ENCODE data around the gene ZP1.
"Not testable (repeated sequence)": the region's sequence is repeated elsewhere in the genome, so short reads cannot be mapped to it uniquely, and the experiment has no call there.

Gene ZP1

GRCh38 chr11:60906132-60906972 lies 39.0 kb downstream of the ZP1 start, which contains the start of gene PRPF19:
Gene PRPF19 (minus strand): TSS chr11:60906585. CDS start chr11:60906382, 203 bp downstream.
- DNase-seq (ENCODE audit: low read depth in 3 of 3, low spot score in 1 of 3): peak; percentile 92 to 98 (median 97)

- no peak for DNase-seq (ENCODE audit: low read depth in 3 of 3, low spot score in 1 of 3)
These were observed 41.5 kb downstream of the ZP1 start for GRCh38 chr11:60908803-60909202.

DNA sequence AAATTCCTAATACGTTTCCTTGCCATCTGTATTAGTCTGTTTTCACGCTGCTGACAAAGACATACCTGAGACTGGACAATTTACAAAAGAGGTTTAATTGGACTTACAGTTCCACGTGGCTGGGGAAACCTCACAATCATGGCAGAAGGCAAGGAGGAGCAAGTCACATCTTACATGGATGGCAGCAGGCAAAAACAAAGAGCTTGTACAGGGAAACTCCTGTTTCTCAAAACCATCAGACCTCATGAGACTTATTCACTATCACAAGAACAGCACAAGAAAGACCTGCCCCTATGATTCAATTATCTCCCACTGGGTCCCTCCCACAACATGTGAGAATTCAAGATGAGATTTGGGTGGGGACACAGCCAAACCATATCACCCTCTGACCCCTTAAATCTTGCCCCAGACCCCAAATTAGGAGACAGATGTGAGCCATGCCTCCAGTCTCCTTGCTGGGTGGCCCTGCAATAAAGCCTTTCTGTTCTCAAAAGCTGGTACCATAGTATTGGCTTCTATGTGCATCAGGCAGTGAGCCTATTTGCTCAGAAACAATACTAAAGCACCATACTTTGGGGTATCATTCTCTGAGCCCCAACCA lies 42.4 kb downstream of the ZP1 start:
- not testable (repeated sequence) for DNase-seq (ENCODE audit: low read depth in 3 of 3, low spot score in 1 of 3)

DNA sequence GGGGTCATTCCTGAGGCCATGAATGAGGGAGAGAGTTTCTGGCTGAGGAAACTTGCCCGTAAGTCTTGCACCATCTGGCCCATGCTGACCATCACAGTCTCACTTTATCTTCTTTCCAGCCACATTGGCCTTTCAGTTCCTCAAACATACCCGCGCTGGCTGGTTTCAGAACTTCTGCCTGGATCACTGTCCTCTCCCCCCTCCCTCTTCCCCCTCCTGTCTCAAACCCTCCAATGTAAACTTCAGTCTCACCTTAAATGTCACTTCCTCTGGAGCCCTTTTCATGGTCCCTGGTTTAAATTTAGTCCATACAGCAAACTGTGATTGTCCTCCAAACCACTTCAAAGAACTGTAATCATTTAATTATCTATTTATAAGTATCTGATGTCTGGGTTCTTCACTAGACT lies 42.9 kb downstream of the ZP1 start:
- no peak for DNase-seq (ENCODE audit: low read depth in 3 of 3, low spot score in 1 of 3)

DNA sequence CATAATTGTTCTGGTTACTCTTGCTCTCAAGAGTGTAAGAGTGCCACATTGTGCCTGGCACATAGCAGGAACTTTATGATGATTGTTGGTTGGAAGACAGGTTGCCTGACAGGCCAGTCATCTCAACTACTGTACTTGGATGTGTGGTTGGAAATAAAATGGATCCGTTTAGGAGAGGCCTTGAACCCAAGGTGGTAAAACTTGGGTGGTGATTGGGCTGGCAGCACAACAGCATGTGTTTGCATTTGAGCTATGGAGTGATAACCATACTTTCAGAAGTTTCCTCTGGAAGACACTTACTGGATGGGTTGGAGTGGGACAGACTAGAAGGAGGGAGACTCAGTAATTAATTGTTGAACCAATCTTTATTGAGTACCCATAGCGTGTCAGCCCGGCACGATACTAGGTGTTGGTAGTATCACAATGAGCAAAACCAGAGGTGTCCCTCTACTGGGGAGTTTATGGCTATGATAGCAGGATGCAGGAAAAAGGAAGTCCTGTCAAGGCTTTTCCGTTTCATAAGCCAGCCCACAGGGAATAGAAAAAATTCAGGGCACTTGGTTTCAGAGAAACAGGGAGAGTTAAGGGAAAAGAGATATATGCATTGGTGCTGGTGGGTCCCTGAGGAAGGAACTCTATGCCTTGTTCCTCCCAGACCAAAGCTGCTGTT lies 43.5 kb downstream of the ZP1 start:
- no peak for DNase-seq (ENCODE audit: low read depth in 3 of 3, low spot score in 1 of 3)

- DNase-seq (ENCODE audit: low read depth in 3 of 3, low spot score in 1 of 3): no peak
These were observed 45.0 kb downstream of the ZP1 start for GRCh38 chr11:60912223-60912850.

DNA sequence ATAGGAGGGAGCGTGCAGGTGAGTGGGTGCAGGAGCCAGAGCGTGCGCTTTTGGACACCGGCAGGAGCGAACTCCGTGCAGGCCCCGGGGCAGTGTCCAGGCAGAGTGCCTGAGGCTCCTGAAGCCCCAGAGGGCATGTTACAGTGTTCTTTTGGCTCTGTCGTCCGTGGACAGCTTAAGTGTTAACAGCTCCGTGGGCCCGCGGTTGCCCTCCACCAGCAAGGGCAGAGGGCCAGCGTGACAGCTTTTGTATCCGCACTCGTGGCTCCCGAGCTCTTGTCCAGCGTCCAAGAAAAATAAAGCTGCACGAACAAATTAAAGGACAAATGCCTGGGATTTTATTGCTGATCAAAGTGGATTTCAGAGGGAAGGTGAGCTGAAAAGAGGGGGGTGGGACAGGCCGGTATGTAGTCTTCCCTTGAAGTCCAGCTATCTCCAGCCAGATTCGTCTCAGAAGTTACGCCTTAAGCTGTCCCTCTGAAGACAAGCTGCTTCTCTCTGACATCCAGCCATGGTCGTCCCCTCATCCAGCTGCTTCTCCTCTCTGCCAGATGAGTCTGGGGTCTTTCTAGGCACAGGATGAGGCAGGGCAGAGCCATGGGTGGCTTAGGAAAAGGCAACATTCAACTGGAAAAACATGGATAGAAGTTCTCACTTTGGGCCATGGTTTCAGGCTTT lies 45.6 kb downstream of the ZP1 start:
- no peak for DNase-seq (ENCODE audit: low read depth in 3 of 3, low spot score in 1 of 3)

DNA sequence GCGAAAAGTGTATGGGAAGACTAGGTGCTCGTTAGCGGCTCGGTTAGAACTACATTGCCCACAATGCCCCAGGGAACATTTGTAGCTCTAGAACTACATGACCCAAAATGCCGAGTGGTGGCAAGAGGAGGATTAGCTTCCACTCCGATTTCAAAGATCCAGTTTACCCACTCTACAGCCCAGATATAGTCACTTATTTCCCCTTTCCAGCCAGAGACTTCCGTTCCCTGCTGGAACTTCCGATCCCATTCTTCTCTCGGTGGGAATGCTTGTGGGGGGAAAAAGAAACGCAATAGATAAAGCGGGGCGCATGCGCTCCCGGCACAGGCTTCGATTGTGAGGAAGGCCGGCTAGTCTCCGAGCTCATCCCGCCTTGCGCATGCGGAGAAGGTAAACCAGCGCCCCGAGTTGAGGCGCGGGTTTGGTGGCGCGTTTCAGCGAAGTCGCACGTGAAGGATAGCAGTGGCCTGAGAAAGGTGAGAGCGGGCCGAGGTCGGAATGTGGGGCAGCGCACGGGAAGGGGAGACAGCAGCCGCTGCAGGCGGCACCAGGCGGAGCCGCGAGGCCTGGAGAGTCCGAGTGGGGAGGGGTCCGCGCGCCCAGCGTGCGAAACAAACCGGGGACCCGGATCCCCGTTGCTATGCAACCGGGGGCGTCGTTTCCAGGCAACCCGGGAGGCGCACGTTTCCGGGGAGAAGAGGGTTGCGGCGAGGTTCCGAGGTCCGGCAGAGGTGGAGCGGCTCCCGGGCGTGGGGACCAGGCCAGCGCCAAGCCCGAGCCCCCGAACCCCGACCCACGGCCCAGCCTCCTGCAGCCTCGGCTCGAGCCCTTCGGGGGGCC lies 46.7 kb downstream of the ZP1 start, which contains the start of gene TMEM109:
Gene TMEM109, plus strand, starts transcription at position 366 of the 840 bp plus-strand sequence. CDS start 5,536 bp downstream, outside the sequence.
- DNase-seq (ENCODE audit: low read depth in 3 of 3, low spot score in 1 of 3): peak; percentile 70 to 75 (median 73)

DNA sequence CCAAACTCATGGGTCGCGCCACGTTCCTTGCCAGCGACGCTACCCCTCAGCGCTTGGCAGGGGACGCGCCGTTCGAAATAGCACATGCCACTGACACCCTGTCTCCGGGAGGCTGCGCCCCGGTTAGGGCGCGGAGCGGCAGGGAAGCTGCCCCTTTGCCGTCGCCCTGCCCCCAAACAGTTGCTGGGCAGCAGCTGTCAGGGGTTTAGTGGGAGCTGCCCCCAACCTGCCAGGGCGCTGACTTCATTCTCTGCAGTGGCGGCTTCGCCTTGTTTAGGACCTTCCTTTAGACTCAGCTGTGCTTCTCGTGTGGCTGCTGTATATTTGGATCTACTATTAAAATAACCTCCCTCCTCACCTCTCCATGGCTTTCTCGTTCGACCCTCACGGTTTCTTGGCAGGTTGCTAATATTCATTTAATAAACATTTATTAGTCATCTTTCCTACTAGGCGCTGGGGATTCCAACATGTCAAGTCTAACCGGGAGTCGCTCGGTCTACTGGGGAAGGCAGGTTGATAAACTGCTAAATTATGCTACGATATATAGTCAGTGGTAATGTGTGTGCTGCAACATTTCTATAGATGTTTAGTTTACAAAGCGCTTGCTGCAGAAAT lies 47.4 kb downstream of the ZP1 start:
- DNase-seq (ENCODE audit: low read depth in 3 of 3, low spot score in 1 of 3): no peak

GRCh38 chr11:60915248-60915914 lies 48.0 kb downstream of the ZP1 start:
- peak; percentile 26 to 51 (median 36) for DNase-seq (ENCODE audit: low read depth in 3 of 3, low spot score in 1 of 3)

DNA sequence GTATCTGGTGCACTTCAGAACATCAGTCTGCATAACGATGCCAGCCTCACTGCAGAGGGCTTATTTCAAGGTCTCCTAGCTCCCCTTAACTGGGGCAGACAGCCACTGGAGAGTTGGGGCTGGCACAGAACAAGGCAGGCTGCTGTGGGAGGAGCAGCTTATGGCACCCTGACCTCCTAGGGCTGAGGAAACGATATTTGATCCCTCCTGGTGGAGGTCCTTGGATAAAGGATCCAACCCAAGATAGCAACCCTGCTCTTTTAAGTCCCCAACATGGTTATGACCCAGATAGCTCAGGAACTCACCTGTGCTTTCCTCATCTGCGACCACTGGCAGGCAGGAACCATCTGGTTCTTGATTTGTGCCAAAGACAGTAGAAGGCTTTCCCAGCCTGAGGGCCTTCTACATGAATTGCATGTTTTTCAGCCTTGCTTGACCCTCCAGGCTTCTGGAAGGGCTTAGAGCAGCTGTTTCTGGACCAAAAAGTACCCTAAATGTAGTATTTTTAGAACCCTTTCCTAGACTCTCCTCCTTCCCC lies 49.4 kb downstream of the ZP1 start:
- no peak for DNase-seq (ENCODE audit: low read depth in 3 of 3, low spot score in 1 of 3)

GRCh38 chr11:60917267-60917666 lies 49.9 kb downstream of the ZP1 start:
- DNase-seq (ENCODE audit: low read depth in 3 of 3, low spot score in 1 of 3): no peak

- DNase-seq (ENCODE audit: low read depth in 3 of 3, low spot score in 1 of 3): no peak
These were observed 51.1 kb downstream of the ZP1 start for GRCh38 chr11:60918251-60918938.

DNA sequence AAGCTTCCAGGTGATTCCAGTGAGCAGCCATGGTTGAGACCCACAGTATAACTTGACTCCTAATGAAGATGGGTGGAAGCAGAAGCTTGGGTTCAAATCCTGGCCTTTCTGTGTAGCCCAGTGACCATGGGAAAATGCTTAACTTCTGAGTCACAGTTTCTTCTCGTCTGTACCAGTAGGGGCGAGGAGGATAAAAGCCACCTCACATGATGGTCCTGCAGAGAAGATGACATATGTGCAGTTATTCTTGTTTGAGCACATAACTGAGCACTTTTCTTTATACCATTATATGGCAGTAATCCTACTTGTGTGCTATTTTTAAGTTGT lies 51.6 kb downstream of the ZP1 start:
- DNase-seq (ENCODE audit: low read depth in 3 of 3, low spot score in 1 of 3): no peak

DNA sequence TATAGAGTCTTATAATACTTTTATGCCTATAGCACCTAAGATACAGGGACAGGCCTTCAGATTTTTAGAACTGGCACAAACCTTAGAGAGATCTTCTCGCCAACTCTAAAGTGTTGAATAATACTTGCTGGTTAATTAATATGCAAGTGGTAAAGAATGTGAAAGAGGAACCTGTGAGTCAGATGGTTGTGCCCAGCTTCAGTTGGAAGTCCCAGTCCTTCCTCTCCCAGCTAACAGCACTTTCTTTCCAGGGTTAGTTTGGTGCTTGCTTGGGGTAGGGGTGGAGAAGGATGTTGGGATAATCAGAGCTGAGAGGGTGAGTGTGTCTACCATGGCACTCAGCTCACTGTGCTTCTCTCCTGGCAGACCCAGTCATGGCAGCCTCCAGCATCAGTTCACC lies 52.0 kb downstream of the ZP1 start:
- DNase-seq (ENCODE audit: low read depth in 3 of 3, low spot score in 1 of 3): no peak

GRCh38 chr11:60919956-60920355 lies 52.6 kb downstream of the ZP1 start:
- DNase-seq (ENCODE audit: low read depth in 3 of 3, low spot score in 1 of 3): no peak

DNA sequence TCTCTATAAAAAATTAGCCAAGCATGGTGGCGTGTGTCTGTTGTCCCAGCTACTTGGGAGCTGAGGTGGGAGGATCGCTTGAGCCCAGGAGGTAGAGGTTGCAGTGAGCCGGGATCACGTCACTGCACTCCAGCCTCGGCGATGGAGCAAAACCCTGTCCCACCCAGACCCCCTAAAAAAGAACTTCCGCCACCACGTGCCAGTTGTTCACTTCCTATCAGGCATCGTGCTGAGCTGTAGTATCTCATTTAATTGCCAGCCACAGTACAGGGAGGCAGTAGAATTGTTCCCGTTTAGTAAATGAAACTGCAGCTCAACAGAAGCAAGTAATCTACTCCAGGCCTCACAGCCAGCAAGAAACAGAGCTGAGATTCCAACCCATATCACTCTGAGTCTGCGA lies 53.9 kb downstream of the ZP1 start:
- DNase-seq (ENCODE audit: low read depth in 3 of 3, low spot score in 1 of 3): no peak

GRCh38 chr11:60921777-60922335 lies 54.5 kb downstream of the ZP1 start:
- no peak for DNase-seq (ENCODE audit: low read depth in 3 of 3, low spot score in 1 of 3)
